Fibroblast of lung (primary cell): ENCODE results near the gene METTL8. TPM values are rescaled to one million over a fixed set of nuclear protein-coding genes. Genes with fewer than 3 reads are reported as not detected.

Experiments used
- DNase-seq, 2 donors: peaks; one replicate each; pipeline versions ENCODE4 v3.0.0 to v3.0.0-alpha.2; 2010; ENCODE audit warnings: low read depth in 2 of 2
- H2AFZ ChIP-seq: 2 replicates; pipeline ENCODE4 v1.5.1; 2012; ENCODE audit warnings: low read length, control low read depth, inconsistent platforms
- H3K27ac ChIP-seq: 2 replicates; pipeline ENCODE4 v1.5.1; 2011; ENCODE audit warnings: low read length, control low read depth; ENCODE audit not compliant: insufficient read depth
- H3K27me3 ChIP-seq: 2 replicates; pipeline ENCODE4 v1.5.1; 2011; ENCODE audit warnings: mild to moderate bottlenecking, low read length; ENCODE audit not compliant: control insufficient read depth, insufficient read depth
- H3K36me3 ChIP-seq: 2 replicates; pipeline ENCODE4 v1.5.1; 2011; ENCODE audit warnings: low read length; ENCODE audit not compliant: control insufficient read depth, insufficient read depth
- H3K4me1 ChIP-seq: 2 replicates; pipeline ENCODE4 v1.5.1; 2011; ENCODE audit warnings: low read length; ENCODE audit not compliant: control insufficient read depth, insufficient read depth; ENCODE audit errors: extremely low read depth
- H3K4me2 ChIP-seq: 2 replicates; pipeline ENCODE4 v1.5.1; 2011; ENCODE audit warnings: low read length, control low read depth; ENCODE audit not compliant: insufficient read depth; ENCODE audit errors: extremely low read depth
- H3K4me3 ChIP-seq, 4 experiments: fragments of 200-600 bp in 1 of 4; sonication (generic) in 1 of 4; replicated peaks in 1 of 4; 2 replicates each; pipeline ENCODE4 v1.5.1; 2011 to 2016; ENCODE audit warnings: low read length in 4 of 4, low read depth in 3 of 4, mild to moderate bottlenecking in 3 of 4, control low read depth in 2 of 4, inconsistent platforms in 1 of 4, mixed read lengths in 1 of 4; ENCODE audit not compliant: insufficient read depth in 1 of 4; ENCODE audit errors: control extremely low read depth in 1 of 4
- H3K79me2 ChIP-seq: 2 replicates; pipeline ENCODE4 v1.5.1; 2012; ENCODE audit warnings: mild to moderate bottlenecking, low read length, inconsistent platforms; ENCODE audit not compliant: control insufficient read depth, insufficient read depth
- H3K9ac ChIP-seq: 2 replicates; pipeline ENCODE4 v1.5.1; 2011; ENCODE audit warnings: mild to moderate bottlenecking, low read length, control low read depth; ENCODE audit not compliant: insufficient read depth
- H3K9me3 ChIP-seq: 2 replicates; pipeline ENCODE4 v1.5.1; 2012; ENCODE audit warnings: low read depth, low read length; ENCODE audit not compliant: control insufficient read depth, insufficient read depth
- H4K20me1 ChIP-seq: 2 replicates; pipeline ENCODE4 v1.5.1; 2011; ENCODE audit warnings: low read length; ENCODE audit not compliant: control insufficient read depth, insufficient read depth; ENCODE audit errors: extremely low read depth
- EZH2 ChIP-seq: IDR thresholded peaks from 2 replicates; pipeline ENCODE4 v1.5.1; 2012; ENCODE audit warnings: low read length, control low read depth, mild to moderate bottlenecking; ENCODE audit errors: missing control alignments
- polyA plus RNA-seq, 2 donors: library from polyadenylated mRNA; depleted of rRNA in 1 of 2; stranded (reverse) in 1 of 2; unstranded in 1 of 2; fragments of >200 nt; gene quantifications; 2 replicates each; pipeline ENCODE4 v1.2.1, GENCODE V29; 2011 to 2012; ENCODE audit warnings: missing spikeins in 1 of 2
- total RNA-seq: library from RNA; depleted of rRNA; stranded (reverse); fragments of >200 nt; gene quantifications from 2 replicates; pipeline ENCODE4 v1.2.1, GENCODE V29; 2014
- TF ChIP-seq, protein P1 (sequence below), 2 donors: IDR thresholded peaks in 1 of 2; conservative IDR thresholded peaks in 1 of 2; 1 replicate in 1 of 2; 2 replicates in 1 of 2; pipeline ENCODE4 v1.5.1; 2011 to 2012; ENCODE audit warnings: low read length in 2 of 2, control low read depth in 1 of 2, inconsistent platforms in 1 of 2, low read depth in 1 of 2, mild to moderate bottlenecking in 1 of 2

METTL8 gene
- total and polyA plus RNA-seq, 2 donors (not counting 1 experiment from before 2014, with no cell fraction given): 16.7 to 22.4 TPM

- Histone ChIP-seq H2AFZ (no peak overlapping the region), H3K4me2 (no peak overlapping the region), H4K20me1 (no peaks in the 10 kb centered on the region), H3K9me3 (no peaks in the 10 kb centered on the region), H3K9ac (no peak overlapping the region), H3K4me1 (no peaks in the 10 kb centered on the region), H3K27me3 (no peaks in the 10 kb centered on the region), H3K36me3 (no peaks in the 10 kb centered on the region), H3K79me2 (no peaks in the 10 kb centered on the region), H3K27ac (no peak overlapping the region), H3K4me3 (no peak overlapping the region)
- TF ChIP-seq, protein P1, sequence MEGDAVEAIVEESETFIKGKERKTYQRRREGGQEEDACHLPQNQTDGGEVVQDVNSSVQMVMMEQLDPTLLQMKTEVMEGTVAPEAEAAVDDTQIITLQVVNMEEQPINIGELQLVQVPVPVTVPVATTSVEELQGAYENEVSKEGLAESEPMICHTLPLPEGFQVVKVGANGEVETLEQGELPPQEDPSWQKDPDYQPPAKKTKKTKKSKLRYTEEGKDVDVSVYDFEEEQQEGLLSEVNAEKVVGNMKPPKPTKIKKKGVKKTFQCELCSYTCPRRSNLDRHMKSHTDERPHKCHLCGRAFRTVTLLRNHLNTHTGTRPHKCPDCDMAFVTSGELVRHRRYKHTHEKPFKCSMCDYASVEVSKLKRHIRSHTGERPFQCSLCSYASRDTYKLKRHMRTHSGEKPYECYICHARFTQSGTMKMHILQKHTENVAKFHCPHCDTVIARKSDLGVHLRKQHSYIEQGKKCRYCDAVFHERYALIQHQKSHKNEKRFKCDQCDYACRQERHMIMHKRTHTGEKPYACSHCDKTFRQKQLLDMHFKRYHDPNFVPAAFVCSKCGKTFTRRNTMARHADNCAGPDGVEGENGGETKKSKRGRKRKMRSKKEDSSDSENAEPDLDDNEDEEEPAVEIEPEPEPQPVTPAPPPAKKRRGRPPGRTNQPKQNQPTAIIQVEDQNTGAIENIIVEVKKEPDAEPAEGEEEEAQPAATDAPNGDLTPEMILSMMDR (conservative IDR thresholded peaks at IDR 0.05 in 1 of 2, IDR thresholded peaks at IDR 0.05 in 1 of 2; ENCODE audit: low read depth in 1 of 2, low read length in 2 of 2): no peak
- no peak for TF ChIP-seq EZH2
- no peak for DNase-seq
Measured at GRCh38 chr2:171460537-171460936, 26.7 kb upstream of the METTL8 start.

- no peak overlapping the region for H3K4me3 ChIP-seq
- H3K27me3 ChIP-seq: no peaks in the 10 kb centered on the region
- DNase-seq: no peak
- H3K36me3 ChIP-seq: no peaks in the 10 kb centered on the region
- TF ChIP-seq EZH2: no peak
- TF ChIP-seq, protein P1 (conservative IDR thresholded peaks at IDR 0.05 in 1 of 2, IDR thresholded peaks at IDR 0.05 in 1 of 2; ENCODE audit: low read depth in 1 of 2, low read length in 2 of 2): no peak
- H3K9me3 ChIP-seq: no peaks in the 10 kb centered on the region
- H2AFZ ChIP-seq: no peak overlapping the region
- H3K79me2 ChIP-seq: no peaks in the 10 kb centered on the region
- H3K4me1 ChIP-seq: no peaks in the 10 kb centered on the region
- no peak overlapping the region for H3K27ac ChIP-seq
- H4K20me1 ChIP-seq: no peaks in the 10 kb centered on the region
- no peak overlapping the region for H3K9ac ChIP-seq
- H3K4me2 ChIP-seq: no peak overlapping the region
Measured at GRCh38 chr2:171459498-171459897, 25.7 kb upstream of the METTL8 start.

- no peak overlapping the region for H3K27ac ChIP-seq
- DNase-seq: no peak
- no peaks in the 10 kb centered on the region for H3K36me3 ChIP-seq
Measured at GRCh38 chr2:171452773-171453172, 19.0 kb upstream of the METTL8 start.

More at GRCh38 chr2:171452773-171453172, 19.0 kb upstream of the METTL8 start:
- H3K4me1 ChIP-seq: no peaks in the 10 kb centered on the region
- H3K9ac ChIP-seq: no peak overlapping the region
- H4K20me1 ChIP-seq: no peaks in the 10 kb centered on the region
- TF ChIP-seq, protein P1 (conservative IDR thresholded peaks at IDR 0.05 in 1 of 2, IDR thresholded peaks at IDR 0.05 in 1 of 2; ENCODE audit: low read depth in 1 of 2, low read length in 2 of 2): no peak
- TF ChIP-seq EZH2: no peak
- no peak overlapping the region for H3K4me3 ChIP-seq
- H3K4me2 ChIP-seq: no peak overlapping the region
- no peaks in the 10 kb centered on the region for H3K27me3 ChIP-seq
- no peaks in the 10 kb centered on the region for H3K9me3 ChIP-seq
- no peak overlapping the region for H2AFZ ChIP-seq
- no peaks in the 10 kb centered on the region for H3K79me2 ChIP-seq
